ENCODE data around the gene PEAK1. TPM values are rescaled to one million over a fixed set of nuclear protein-coding genes. Genes with fewer than 3 reads are reported as not detected.

The PEAK1 gene
- total RNA-seq, 2 experiments from 2014 or later = 20.8 to 23.6 TPM

- Mint-ChIP-seq H3K9me3 (no peaks in the 10 kb centered on the region), H3K36me3 (ENCODE audit: low read depth) (peaks cover 7% of the 10 kb centered on the region), H3K4me1 (no peaks in the 10 kb centered on the region), H3K27ac (no peak overlapping the region), H3K4me3 (no peak overlapping the region), H3K27me3 (no peaks in the 10 kb centered on the region)
- no peak for DNase-seq
- POLR2A ChIA-PET = no interaction called here
- CTCF ChIA-PET = no interaction called here
These were observed 27.0 kb upstream of the PEAK1 start for GRCh38 chr15:77446840-77447390.

DNA sequence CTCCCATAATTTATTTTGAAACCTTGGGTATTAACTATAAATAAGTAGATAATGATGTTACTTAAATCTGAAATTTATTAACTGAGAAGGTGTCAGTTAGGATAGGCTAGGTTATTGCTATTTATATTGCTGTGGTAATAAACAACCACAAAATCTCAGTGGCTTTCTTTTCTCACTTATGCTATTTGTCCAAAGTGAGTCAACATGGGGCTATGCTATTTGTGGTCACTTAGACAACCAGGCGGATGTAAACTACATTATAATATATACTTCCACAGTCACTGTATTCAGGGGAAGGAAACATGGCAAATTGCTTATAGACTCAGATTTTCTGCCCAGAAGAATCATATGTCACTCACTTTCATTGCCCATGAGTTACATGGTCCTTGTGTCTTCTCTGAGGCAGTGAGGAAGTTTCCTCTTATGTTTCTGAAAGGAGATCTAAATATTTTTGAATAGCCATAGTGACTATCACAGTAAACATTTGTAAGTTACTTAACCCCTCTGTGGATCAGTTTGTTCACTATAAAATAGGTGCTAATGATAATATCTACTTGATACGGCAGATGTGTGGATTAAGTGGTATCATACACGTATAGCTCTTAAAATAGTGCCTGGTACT, 20.6 kb upstream of the PEAK1 start:
- no peak for DNase-seq
- H3K27ac Mint-ChIP-seq = no peak overlapping the region
- no peaks in the 10 kb centered on the region for H3K27me3 Mint-ChIP-seq
- no peaks in the 10 kb centered on the region for H3K36me3 Mint-ChIP-seq (ENCODE audit: low read depth)
- no peak overlapping the region for H3K4me3 Mint-ChIP-seq
- ChIA-PET POLR2A (interaction anchor here (1.2 to 1.4 kb wide), 2 partner anchors 10 to 38 kb away, joined by 3 read pairs; no protein-coding TSS in a partner anchor), CTCF (no interaction called here)
- H3K9me3 Mint-ChIP-seq = no peaks in the 10 kb centered on the region
- H3K4me1 Mint-ChIP-seq = peaks cover 4% of the 10 kb centered on the region

GRCh38 chr15:77437264-77437663, 17.4 kb upstream of the PEAK1 start:
- Mint-ChIP-seq H3K4me3 (no peak overlapping the region), H3K9me3 (no peaks in the 10 kb centered on the region)

DNA sequence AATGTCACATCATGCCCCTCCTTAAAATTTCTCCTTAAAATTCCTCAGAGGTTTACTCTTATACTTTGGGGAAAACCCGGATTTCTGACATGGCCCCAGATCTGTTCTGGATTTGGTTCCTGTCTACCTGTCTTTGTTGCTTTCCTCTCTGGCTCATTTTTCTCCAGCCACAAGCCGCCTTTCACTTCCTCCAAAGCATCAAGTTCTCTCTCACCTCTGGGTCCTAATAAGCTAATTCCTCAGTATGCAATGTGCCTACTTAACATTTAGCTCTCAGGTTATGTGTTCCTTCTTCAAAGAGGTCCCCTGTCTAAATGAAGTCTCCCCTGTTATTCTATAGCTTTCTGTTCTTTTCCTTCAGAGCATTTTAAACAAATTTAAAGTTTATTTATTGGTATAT, 16.9 kb upstream of the PEAK1 start:
- DNase-seq = no peak
- H3K4me3 Mint-ChIP-seq = no peak overlapping the region
- no peaks in the 10 kb centered on the region for H3K9me3 Mint-ChIP-seq
- no peaks in the 10 kb centered on the region for H3K36me3 Mint-ChIP-seq (ENCODE audit: low read depth)
- H3K4me1 Mint-ChIP-seq = peaks cover 4% of the 10 kb centered on the region
- ChIA-PET POLR2A (no interaction called here), CTCF (no interaction called here)
- no peaks in the 10 kb centered on the region for H3K27me3 Mint-ChIP-seq
- H3K27ac Mint-ChIP-seq = no peak overlapping the region

More at GRCh38 chr15:77437264-77437663, 17.4 kb upstream of the PEAK1 start:
- CTCF ChIA-PET = interaction anchor here (1.1 kb wide), 1 partner anchor 22 kb away, joined by 3 read pairs; no protein-coding TSS in a partner anchor
- DNase-seq = no peak
- POLR2A ChIA-PET = interaction anchor here (0.6 kb wide), 1 partner anchor 11 kb away, joined by 3 read pairs; no protein-coding TSS in a partner anchor
- peaks cover 4% of the 10 kb centered on the region for H3K4me1 Mint-ChIP-seq
- H3K27ac Mint-ChIP-seq = no peak overlapping the region
- H3K27me3 Mint-ChIP-seq = no peaks in the 10 kb centered on the region
- no peaks in the 10 kb centered on the region for H3K36me3 Mint-ChIP-seq (ENCODE audit: low read depth)

GRCh38 chr15:77430652-77431051, 10.7 kb upstream of the PEAK1 start:
- peaks cover 31% of the 10 kb centered on the region for H3K4me1 Mint-ChIP-seq
- H3K4me3 Mint-ChIP-seq = no peak overlapping the region
- no peaks in the 10 kb centered on the region for H3K27me3 Mint-ChIP-seq
- H3K9me3 Mint-ChIP-seq = no peaks in the 10 kb centered on the region
- DNase-seq = no peak
- CTCF ChIA-PET = no interaction called here
- peaks cover 7% of the 10 kb centered on the region for H3K36me3 Mint-ChIP-seq (ENCODE audit: low read depth)
- POLR2A ChIA-PET = interaction anchor here (0.7 to 2.0 kb wide), 3 partner anchors 10 to 1634 kb away, joined by 3 to 7 read pairs (median 3); partner anchors contain the start of gene HMG20A
- H3K27ac Mint-ChIP-seq = peak overlapping the region; percentile 8

GRCh38 chr15:77430213-77430612, 10.3 kb upstream of the PEAK1 start:
- ChIA-PET CTCF (interaction anchor here (1.3 kb wide), 1 partner anchor 9 kb away, joined by 3 read pairs; no protein-coding TSS in a partner anchor), POLR2A (interaction anchor here (1.0 to 2.0 kb wide), 2 partner anchors 9 to 62 kb away, joined by 3 to 7 read pairs; partner anchors contain the start of gene HMG20A)
- Mint-ChIP-seq H3K27ac (peak overlapping the region; percentile 8), H3K4me1 (peaks cover 31% of the 10 kb centered on the region), H3K9me3 (no peaks in the 10 kb centered on the region), H3K36me3 (ENCODE audit: low read depth) (peaks cover 7% of the 10 kb centered on the region), H3K4me3 (no peak overlapping the region), H3K27me3 (no peaks in the 10 kb centered on the region)
- DNase-seq = no peak

DNA sequence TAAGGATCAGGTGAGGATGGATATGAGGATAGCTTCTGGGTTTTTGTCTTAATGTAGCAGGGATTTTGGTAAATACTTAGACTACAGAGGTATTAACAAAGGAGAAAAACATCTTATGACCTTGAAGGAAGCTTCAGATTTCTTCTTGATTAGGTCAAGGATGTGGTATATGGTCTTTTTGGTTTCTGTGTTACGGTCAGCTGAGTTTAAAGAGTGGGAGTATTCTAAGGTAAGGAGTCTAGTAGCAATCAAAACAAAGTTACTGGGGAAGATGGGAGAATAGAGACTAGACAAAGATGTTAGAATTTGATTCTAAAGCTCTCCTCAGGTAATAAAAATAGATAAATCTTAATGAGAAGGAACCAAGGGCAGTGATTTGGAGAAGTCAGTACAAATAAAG, 7.0 kb upstream of the PEAK1 start:
- H3K27me3 Mint-ChIP-seq = no peaks in the 10 kb centered on the region
- H3K9me3 Mint-ChIP-seq = no peaks in the 10 kb centered on the region
- no peak overlapping the region for H3K27ac Mint-ChIP-seq
- POLR2A ChIA-PET = interaction anchor here (0.8 kb wide), 1 partner anchor 11 kb away, joined by 3 read pairs; no protein-coding TSS in a partner anchor
- no peak for DNase-seq
- H3K36me3 Mint-ChIP-seq (ENCODE audit: low read depth) = peaks cover 9% of the 10 kb centered on the region
- CTCF ChIA-PET = interaction anchor here (0.8 to 0.9 kb wide), 2 partner anchors 12 to 70 kb away, joined by 3 read pairs; no protein-coding TSS in a partner anchor
- H3K4me3 Mint-ChIP-seq = no peak overlapping the region
- H3K4me1 Mint-ChIP-seq = peaks cover 43% of the 10 kb centered on the region

- Mint-ChIP-seq H3K36me3 (ENCODE audit: low read depth) (peaks cover 9% of the 10 kb centered on the region), H3K27ac (no peak overlapping the region), H3K4me3 (no peak overlapping the region), H3K9me3 (no peaks in the 10 kb centered on the region), H3K27me3 (no peaks in the 10 kb centered on the region), H3K4me1 (peaks cover 46% of the 10 kb centered on the region)
- POLR2A ChIA-PET = interaction anchor here (0.8 kb wide), 1 partner anchor 11 kb away, joined by 3 read pairs; no protein-coding TSS in a partner anchor
- no peak for DNase-seq
- CTCF ChIA-PET = interaction anchor here (0.8 kb wide), 1 partner anchor 71 kb away, joined by 3 read pairs; no protein-coding TSS in a partner anchor
These were observed 6.5 kb upstream of the PEAK1 start for GRCh38 chr15:77426377-77426776.

DNA sequence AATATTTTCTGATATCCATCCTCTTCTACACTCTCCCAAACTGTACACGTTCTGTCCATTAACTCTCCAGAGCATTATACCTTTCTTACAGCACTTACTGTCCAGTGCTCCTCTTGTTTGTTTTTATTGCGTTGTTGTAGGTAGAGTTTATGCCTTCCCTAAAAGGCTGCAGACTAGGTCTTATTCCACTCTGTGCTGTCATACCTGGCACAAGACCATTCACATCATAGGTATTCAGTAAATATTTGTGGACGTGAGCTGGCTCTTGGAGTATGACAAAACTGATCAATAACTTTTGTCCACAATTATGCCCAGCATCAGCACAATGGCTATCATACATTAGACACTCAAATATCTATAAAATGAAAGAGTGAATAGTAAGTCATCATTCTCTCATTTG, 5.2 kb upstream of the PEAK1 start:
- peaks cover 5% of the 10 kb centered on the region for H3K36me3 Mint-ChIP-seq (ENCODE audit: low read depth)
- H3K27me3 Mint-ChIP-seq = no peaks in the 10 kb centered on the region
- no peak overlapping the region for H3K4me3 Mint-ChIP-seq
- CTCF ChIA-PET = no interaction called here
- no peaks in the 10 kb centered on the region for H3K9me3 Mint-ChIP-seq
- H3K4me1 Mint-ChIP-seq = peaks cover 40% of the 10 kb centered on the region
- POLR2A ChIA-PET = no interaction called here
- DNase-seq = no peak
- no peak overlapping the region for H3K27ac Mint-ChIP-seq

GRCh38 chr15:77421370-77421700, 1.4 kb upstream of the PEAK1 start:
- Mint-ChIP-seq H3K9me3 (no peaks in the 10 kb centered on the region), H3K4me1 (peaks cover 35% of the 10 kb centered on the region), H3K36me3 (ENCODE audit: low read depth) (peaks cover 7% of the 10 kb centered on the region), H3K4me3 (peak overlapping the region; percentile 97), H3K27me3 (peaks cover 12% of the 10 kb centered on the region), H3K27ac (peak overlapping the region; percentile 95)
- DNase-seq = peak; percentile 21
- CTCF ChIA-PET = interaction anchor here (0.7 to 2.3 kb wide), 3 partner anchors 8 to 122 kb away, joined by 3 to 9 read pairs (median 3); no protein-coding TSS in a partner anchor
- POLR2A ChIA-PET = interaction anchor here (0.9 to 1.6 kb wide), 4 partner anchors 9 to 381 kb away, joined by 3 to 7 read pairs (median 4); no protein-coding TSS in a partner anchor

DNA sequence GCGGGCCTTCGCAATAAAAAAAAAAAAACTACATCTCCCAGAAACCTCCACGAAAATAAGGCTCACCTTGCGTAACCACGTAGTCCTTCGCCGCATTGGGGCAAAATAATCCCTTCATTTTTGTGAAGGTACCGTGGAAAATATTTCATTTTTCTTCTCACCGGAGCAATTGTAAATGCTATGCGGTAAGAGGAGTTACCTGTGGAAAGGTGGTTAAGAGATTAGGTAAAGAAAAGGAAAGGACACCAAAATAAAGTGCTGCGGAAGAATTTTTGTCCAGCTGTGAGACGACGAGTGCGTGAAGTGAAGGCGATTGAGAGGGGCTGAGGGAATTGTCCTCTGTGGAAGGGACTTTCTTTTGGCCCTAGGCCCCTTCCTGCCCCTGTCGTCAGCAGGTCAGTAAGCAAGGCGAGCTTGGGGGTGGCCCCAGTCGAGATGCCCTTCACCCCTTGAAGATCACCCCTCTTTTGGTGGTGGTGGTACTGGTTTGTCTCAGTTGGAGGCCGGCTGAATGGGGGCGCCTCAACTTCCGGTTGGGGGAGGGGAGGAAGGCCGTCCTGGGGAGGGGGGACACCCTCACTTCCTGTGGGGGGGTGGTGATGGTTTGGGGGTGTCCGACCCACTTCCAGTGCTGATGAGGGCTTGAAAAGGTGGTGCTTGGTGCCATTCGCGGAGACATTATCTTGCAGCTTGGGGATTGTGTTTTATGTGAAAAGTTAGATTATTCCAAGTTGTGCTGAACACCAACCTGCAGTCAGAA, 886 bp upstream of the PEAK1 start, which contains the start of gene HMG20A:
Gene HMG20A, plus strand, starts transcription at position 279 of the 760 bp plus-strand sequence. CDS start 37,520 bp downstream, outside the sequence.
- peak; percentile 62 for DNase-seq
- H3K4me1 Mint-ChIP-seq = peaks cover 32% of the 10 kb centered on the region
- POLR2A ChIA-PET = interaction anchor here (1.0 to 1.6 kb wide), 3 partner anchors 9 to 381 kb away, joined by 3 to 7 read pairs (median 6); no protein-coding TSS in a partner anchor
- H3K27ac Mint-ChIP-seq = peak within 1 kb of the TSS; percentile 95
- H3K27me3 Mint-ChIP-seq = peaks cover 12% of the 10 kb centered on the region
- H3K4me3 Mint-ChIP-seq = peak within 1 kb of the TSS; percentile 97
- peaks cover 7% of the 10 kb centered on the region for H3K36me3 Mint-ChIP-seq (ENCODE audit: low read depth)
- no peaks in the 10 kb centered on the region for H3K9me3 Mint-ChIP-seq
- CTCF ChIA-PET = interaction anchor here (0.7 to 2.3 kb wide), 3 partner anchors 75 to 447 kb away, joined by 3 to 9 read pairs (median 3); no protein-coding TSS in a partner anchor

GRCh38 chr15:77418966-77419835, 703 bp downstream of the PEAK1 start:
- ChIA-PET CTCF (interaction anchor here (0.8 to 1.1 kb wide), 3 partner anchors 9 to 36 kb away, joined by 3 to 5 read pairs (median 3); no protein-coding TSS in a partner anchor), POLR2A (interaction anchor here (1.0 to 1.7 kb wide), 4 partner anchors 9 to 1121 kb away, joined by 3 to 22 read pairs (median 4); partner anchors contain the start of genes PSMA4 and PSTPIP1)
- Mint-ChIP-seq H3K9me3 (no peaks in the 10 kb centered on the region), H3K36me3 (ENCODE audit: low read depth) (peaks cover 5% of the 10 kb centered on the region), H3K27ac (peak overlapping the region; percentile 79), H3K27me3 (peaks cover 12% of the 10 kb centered on the region), H3K4me3 (peak overlapping the region; percentile 92), H3K4me1 (peaks cover 30% of the 10 kb centered on the region)
- peak; percentile 37 for DNase-seq
